Adrenal gland (tissue), 5 donors: ENCODE data around the gene OSGIN1.

Source experiments
- POLR2A ChIP-seq, 2 donors: fragments of 450-650 bp; IDR thresholded peaks; one replicate each; pipeline ENCODE4 v1.6.1; 2017; ENCODE audit warnings: antibody characterized with exemption in 2 of 2, mild to moderate bottlenecking in 2 of 2, moderate library complexity in 1 of 2
- TF ChIP-seq, protein P1 (sequence below), 6 experiments: fragments of 450-650 bp in 4 of 6; fragments of 200-600 bp in 2 of 6; sonication (generic) in 1 of 6; IDR thresholded peaks; 1 replicate in 5 of 6; 2 replicates in 1 of 6; pipeline versions ENCODE4 v1.5.1 to v1.8.0; 2016 to 2021; ENCODE audit warnings: antibody characterized with exemption in 6 of 6, mild to moderate bottlenecking in 2 of 6, moderate library complexity in 1 of 6
- donor health status: DM: no; HTN: no; CAD: no.

DNA sequence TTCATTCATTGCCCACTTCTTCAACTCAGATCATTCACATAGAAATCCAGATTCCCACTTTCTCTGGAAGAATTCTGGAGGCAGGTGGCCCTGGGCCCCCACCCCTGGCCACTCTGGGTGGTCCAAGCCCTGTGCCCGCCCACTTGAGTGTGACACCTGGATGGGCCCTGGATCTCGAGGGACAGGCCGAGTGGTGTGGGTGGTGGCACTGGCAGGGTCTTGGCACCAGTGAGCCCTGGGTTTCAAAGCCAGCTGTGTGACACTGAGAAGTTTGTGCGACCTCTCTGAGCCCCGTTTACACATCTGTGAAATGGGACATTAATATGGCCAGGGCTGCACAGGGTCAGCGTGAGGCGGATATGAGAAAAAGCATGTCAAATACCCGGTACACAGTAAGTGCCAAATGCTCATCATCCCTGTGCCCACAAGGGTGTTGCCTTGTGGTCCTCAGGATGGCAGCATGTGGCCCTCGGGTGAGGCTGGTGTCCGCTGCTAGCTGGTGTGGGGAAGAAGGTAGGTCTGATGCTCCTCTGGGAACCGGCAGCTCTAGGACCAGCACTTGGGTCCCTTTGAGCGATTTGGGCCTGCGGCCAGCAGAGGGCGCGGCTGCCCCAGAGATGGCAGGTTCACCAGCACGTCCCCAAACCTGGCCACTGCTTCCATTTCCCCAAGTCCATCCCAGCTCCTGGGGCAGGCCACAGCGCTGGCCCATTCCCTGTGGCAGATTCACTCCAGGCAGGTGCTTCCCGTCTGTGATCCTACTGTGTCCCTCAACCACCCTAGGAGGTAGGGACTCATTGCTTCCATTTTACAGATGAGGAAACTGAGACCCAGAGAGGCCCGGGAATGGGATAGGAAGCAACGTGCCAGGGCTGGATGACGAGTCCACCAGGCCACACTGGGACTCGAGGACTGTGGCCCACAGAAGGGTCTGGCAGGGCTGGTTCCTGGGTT, 3.6 kb downstream of the OSGIN1 start:
- TF ChIP-seq, protein P1, sequence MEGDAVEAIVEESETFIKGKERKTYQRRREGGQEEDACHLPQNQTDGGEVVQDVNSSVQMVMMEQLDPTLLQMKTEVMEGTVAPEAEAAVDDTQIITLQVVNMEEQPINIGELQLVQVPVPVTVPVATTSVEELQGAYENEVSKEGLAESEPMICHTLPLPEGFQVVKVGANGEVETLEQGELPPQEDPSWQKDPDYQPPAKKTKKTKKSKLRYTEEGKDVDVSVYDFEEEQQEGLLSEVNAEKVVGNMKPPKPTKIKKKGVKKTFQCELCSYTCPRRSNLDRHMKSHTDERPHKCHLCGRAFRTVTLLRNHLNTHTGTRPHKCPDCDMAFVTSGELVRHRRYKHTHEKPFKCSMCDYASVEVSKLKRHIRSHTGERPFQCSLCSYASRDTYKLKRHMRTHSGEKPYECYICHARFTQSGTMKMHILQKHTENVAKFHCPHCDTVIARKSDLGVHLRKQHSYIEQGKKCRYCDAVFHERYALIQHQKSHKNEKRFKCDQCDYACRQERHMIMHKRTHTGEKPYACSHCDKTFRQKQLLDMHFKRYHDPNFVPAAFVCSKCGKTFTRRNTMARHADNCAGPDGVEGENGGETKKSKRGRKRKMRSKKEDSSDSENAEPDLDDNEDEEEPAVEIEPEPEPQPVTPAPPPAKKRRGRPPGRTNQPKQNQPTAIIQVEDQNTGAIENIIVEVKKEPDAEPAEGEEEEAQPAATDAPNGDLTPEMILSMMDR (IDR thresholded peaks at IDR 0.05), result peak; percentile 46 to 81 (median 72)
- TF ChIP-seq POLR2A (IDR thresholded peaks at IDR 0.05), result no peak
